Esophagus muscularis mucosa (tissue), 4 donors: Measurements from ENCODE around the gene TEX52. TPM values are rescaled to one million over a fixed set of nuclear protein-coding genes. Genes with fewer than 3 reads are reported as not detected.

Source experiments
- DNase-seq: peaks from one replicate; pipeline ENCODE4 v3.0.0-alpha.2; 2017; ENCODE audit errors: extremely low spot score
- H3K27ac ChIP-seq, 4 donors: fragments of 200-600 bp; sonication (generic); replicated peaks in 1 of 4; 1 replicate in 3 of 4; 2 replicates in 1 of 4; pipeline ENCODE4 v1.5.1; 2016 to 2019; ENCODE audit warnings: mild to moderate bottlenecking in 1 of 4
- H3K27me3 ChIP-seq, 4 donors: fragments of 200-600 bp; sonication (generic); one replicate each; pipeline versions ENCODE4 v1.5.1 to v1.6.0; 2016 to 2019
- H3K36me3 ChIP-seq, 4 donors: fragments of 200-600 bp; sonication (generic); one replicate each; pipeline ENCODE4 v1.5.1; 2016 to 2019
- H3K4me1 ChIP-seq, 4 donors: fragments of 200-600 bp; sonication (generic); one replicate each; pipeline ENCODE4 v1.5.1; 2016 to 2019
- H3K4me3 ChIP-seq, 4 donors: fragments of 200-600 bp; sonication (generic); 1 replicate in 2 of 4; 2 replicates in 2 of 4; pipeline ENCODE4 v1.5.1; 2016 to 2019; ENCODE audit warnings: mild to moderate bottlenecking in 4 of 4, moderate library complexity in 1 of 4
- H3K9me3 ChIP-seq, 4 donors: fragments of 200-600 bp; sonication (generic); 1 replicate in 3 of 4; 2 replicates in 1 of 4; pipeline ENCODE4 v1.5.1; 2016 to 2019
- EP300 ChIP-seq: sonication (generic); formaldehyde crosslinking; IDR thresholded peaks from one replicate; pipeline ENCODE4 v1.6.1; 2017; ENCODE audit warnings: antibody characterized with exemption
- POLR2A ChIP-seq: fragments of 450-650 bp; IDR thresholded peaks from one replicate; pipeline ENCODE4 v1.6.1; 2017; ENCODE audit warnings: antibody characterized with exemption, moderate library complexity, mild to moderate bottlenecking, low read depth
- POLR2AphosphoS5 ChIP-seq, 2 donors: sonication (generic); formaldehyde crosslinking; IDR thresholded peaks; one replicate each; pipeline ENCODE4 v1.6.1; 2017; ENCODE audit warnings: antibody characterized with exemption in 2 of 2
- WGBS: methylation state at CpG from one replicate; pipeline ENCODE4 v1.1.5; 2018; 5-methylcytosine and 5-hydroxymethylcytosine counted together
- intact Hi-C: fragments of 100-400 bp; cut with DNase I; formaldehyde crosslinking; loops from one replicate; pipeline ENCODE4 v1.15.1; 2023
- total RNA-seq, 4 donors: library from RNA; depleted of rRNA; stranded (reverse); fragments of >200 nt; gene quantifications; one replicate each; pipeline versions ENCODE4 v1.1.0 to v1.2.1, GENCODE V29; 2016
- TF ChIP-seq, protein P1 (sequence below), 3 experiments: fragments of 200-600 bp in 2 of 3; fragments of 450-650 bp in 1 of 3; sonication (generic) in 2 of 3; IDR thresholded peaks; one replicate each; pipeline ENCODE4 v1.5.1; 2017 to 2019; ENCODE audit warnings: antibody characterized with exemption in 3 of 3, mild to moderate bottlenecking in 2 of 3, moderate library complexity in 1 of 3

TEX52 gene
- total RNA-seq, 4 donors from 2014 or later = not detected

DNA sequence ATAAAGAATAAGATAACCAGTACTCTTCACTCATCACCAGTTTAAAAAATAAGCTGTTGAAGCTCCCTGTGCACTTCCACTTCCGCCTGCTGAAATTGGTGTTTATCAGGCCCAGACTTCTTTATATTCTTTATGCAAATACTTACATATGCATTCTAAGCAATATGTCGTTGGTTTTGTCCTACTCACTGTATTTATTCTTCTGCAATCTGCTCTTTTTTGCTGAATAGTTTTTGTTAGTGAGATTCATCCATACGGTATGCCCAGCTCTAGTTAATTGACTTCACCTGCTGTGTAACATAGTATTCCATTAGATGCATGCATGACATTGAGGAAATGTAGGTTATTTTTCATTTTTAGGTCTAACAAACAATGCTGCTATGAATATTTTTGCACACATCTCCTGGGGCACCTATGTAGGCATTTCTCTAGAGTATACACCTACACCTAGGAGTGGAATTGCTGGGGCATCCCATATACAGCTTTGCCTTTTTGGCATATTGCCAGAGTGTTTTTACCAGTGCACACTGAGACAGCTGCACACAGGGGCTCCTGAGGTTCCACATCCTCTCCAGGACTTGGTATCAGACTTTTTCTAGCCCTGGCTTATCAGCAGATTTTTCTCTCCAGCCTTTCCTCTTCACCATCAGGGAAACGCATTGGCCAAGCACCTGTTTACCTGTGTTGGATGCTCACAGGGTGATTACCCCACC, 21.0 kb downstream of the TEX52 start:
- TF ChIP-seq EP300 (no peak), POLR2AphosphoS5 (IDR thresholded peaks at IDR 0.05) (no peak), POLR2A (no peak)
- TF ChIP-seq, protein P1, sequence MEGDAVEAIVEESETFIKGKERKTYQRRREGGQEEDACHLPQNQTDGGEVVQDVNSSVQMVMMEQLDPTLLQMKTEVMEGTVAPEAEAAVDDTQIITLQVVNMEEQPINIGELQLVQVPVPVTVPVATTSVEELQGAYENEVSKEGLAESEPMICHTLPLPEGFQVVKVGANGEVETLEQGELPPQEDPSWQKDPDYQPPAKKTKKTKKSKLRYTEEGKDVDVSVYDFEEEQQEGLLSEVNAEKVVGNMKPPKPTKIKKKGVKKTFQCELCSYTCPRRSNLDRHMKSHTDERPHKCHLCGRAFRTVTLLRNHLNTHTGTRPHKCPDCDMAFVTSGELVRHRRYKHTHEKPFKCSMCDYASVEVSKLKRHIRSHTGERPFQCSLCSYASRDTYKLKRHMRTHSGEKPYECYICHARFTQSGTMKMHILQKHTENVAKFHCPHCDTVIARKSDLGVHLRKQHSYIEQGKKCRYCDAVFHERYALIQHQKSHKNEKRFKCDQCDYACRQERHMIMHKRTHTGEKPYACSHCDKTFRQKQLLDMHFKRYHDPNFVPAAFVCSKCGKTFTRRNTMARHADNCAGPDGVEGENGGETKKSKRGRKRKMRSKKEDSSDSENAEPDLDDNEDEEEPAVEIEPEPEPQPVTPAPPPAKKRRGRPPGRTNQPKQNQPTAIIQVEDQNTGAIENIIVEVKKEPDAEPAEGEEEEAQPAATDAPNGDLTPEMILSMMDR (IDR thresholded peaks at IDR 0.05) = no peak
- H3K27ac ChIP-seq = no peak overlapping the region
- H3K4me3 ChIP-seq = no peak overlapping the region
- peaks cover 0 to 24% (median 0%) of the 10 kb centered on the region in 4 donors for H3K27me3 ChIP-seq
- peaks cover 0 to 18% (median 8%) of the 10 kb centered on the region in 4 donors for H3K36me3 ChIP-seq
- H3K9me3 ChIP-seq = no peaks in the 10 kb centered on the region
- DNase-seq = no peak
- WGBS = 76% methylated on average over 4 of the region's 4 CpGs
- H3K4me1 ChIP-seq = peaks cover 5 to 24% (median 17%) of the 10 kb centered on the region in 4 donors
- intact Hi-C loops = no loop called here

DNA sequence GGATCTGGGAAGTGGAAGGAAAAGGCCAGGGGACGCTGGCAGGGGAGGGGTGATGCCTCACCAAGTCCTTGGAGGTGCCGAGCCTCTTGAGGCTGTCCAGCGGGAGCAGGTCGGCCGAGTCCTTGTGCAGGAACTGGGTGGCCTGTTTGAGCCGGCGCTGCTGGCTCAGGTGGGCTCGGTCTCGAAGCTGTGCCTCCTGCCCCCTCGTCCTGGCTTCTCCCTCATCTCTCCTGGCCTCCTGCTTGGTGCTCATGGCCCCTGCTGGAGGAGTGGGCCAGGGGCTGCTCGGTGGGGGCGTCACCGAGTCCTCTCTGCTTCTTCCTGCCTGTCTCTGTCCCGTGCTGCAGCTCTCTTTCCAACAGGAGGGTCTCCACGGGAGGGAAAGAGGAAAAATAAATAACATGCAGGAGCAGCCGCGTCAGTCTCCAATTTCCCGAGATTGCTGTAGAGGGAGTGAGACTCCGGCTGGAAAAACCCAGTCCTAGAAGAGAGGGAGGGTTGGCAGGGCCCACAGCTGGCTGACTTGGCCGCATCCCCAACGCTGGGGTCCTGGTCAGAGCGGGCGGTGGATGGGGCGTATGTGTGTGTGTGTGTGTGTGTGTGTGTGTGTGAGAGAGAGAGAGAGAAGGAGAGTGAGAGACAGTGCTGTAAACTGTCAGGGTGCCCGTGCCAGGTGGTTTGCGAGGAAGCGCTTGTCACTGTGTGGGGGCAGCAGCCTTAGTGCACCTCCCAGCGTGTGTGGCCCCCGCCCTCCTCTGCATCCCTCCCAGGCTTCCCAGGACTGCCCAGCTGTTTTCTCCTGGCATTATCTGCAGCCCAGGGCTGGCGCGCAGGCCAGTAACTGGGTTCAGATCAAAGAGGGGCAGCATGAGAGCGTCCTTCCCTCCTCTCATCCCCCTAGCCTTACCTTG, 22.0 kb downstream of the TEX52 start, which contains the start of gene NRIP2:
Gene NRIP2 (minus strand): TSS at position 455 of the 911 bp plus-strand sequence. CDS start 52 bp downstream, at position 403.
- H3K9me3 ChIP-seq = no peaks in the 10 kb centered on the region
- H3K36me3 ChIP-seq = peaks cover 0 to 27% (median 17%) of the 10 kb centered on the region in 4 donors
- TF ChIP-seq, protein P1 (IDR thresholded peaks at IDR 0.05) = peak in 1 of 3 experiments; percentile 10
- no peak for TF ChIP-seq POLR2A
- TF ChIP-seq EP300 = no peak
- no peak for TF ChIP-seq POLR2AphosphoS5 (IDR thresholded peaks at IDR 0.05)
- intact Hi-C loops = no loop called here
- peak within 1 kb of the TSS in 1 of 4 donors; percentile 13 for H3K27ac ChIP-seq
- DNase-seq = no peak
- peak within 1 kb of the TSS; percentile 20 to 40 (median 36) for H3K4me3 ChIP-seq
- peaks cover 0 to 24% (median 0%) of the 10 kb centered on the region in 4 donors for H3K27me3 ChIP-seq
- peaks cover 5 to 24% (median 17%) of the 10 kb centered on the region in 4 donors for H3K4me1 ChIP-seq
- 17% methylated on average over 24 of the region's 32 CpGs for WGBS

DNA sequence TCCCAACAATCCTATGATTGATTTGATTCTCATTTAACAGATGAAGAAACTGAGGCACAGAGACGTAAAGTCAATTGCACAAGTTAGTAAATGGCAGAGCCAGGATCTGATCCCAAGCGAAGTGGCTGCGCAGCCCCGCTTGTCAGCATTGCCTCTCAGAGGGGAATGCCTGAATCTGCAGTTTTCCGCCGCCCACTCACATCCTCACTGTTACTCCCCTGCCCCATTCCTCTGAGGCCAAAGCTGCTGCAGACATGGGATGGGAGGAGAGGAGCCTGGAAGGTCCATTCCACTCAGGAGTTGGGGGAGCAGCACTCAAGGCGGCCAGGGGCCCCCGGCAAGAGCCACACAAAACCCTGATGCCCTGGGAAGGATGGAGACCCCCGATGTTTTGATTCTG, 23.0 kb downstream of the TEX52 start:
- Histone ChIP-seq H3K27ac (no peak overlapping the region), H3K9me3 (no peaks in the 10 kb centered on the region), H3K36me3 (peaks cover 0 to 32% (median 23%) of the 10 kb centered on the region in 4 donors), H3K27me3 (peaks cover 0 to 24% (median 0%) of the 10 kb centered on the region in 4 donors), H3K4me3 (peak overlapping the region; percentile 20 to 40 (median 36)), H3K4me1 (peaks cover 5 to 24% (median 17%) of the 10 kb centered on the region in 4 donors)
- intact Hi-C loops = no loop called here
- 63% methylated on average over 9 of the region's 9 CpGs for WGBS
- TF ChIP-seq, protein P1 (IDR thresholded peaks at IDR 0.05) = no peak
- TF ChIP-seq EP300 (no peak), POLR2A (no peak), POLR2AphosphoS5 (IDR thresholded peaks at IDR 0.05) (no peak)
- DNase-seq = no peak

DNA sequence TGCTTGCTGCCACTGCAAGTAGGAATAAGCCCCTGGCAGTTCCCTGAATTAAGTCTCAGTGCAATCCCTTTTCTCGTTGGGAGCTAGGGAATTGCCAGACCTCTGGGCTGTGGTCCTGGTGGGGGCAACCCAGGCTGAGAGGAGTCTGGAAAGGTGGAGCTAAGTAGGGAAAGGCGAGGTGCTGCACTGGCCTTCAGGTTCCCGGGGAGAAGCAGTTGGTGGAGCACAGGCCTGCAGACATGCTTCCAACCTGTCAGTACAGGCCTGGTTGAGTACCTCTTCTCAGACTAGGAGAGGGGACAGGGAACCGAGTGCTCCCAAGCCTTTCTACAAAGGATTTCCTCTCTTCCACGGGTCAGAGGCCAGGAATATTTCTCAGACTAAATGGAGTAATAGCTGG, 23.5 kb downstream of the TEX52 start:
- Histone ChIP-seq H3K27me3 (peaks cover 0 to 24% (median 0%) of the 10 kb centered on the region in 4 donors), H3K36me3 (peaks cover 0 to 32% (median 25%) of the 10 kb centered on the region in 4 donors), H3K27ac (peak overlapping the region in 1 of 4 donors; percentile 14), H3K4me3 (peak overlapping the region in 2 of 4 donors; percentile 38 to 40), H3K9me3 (no peaks in the 10 kb centered on the region), H3K4me1 (peaks cover 5 to 24% (median 17%) of the 10 kb centered on the region in 4 donors)
- 54% methylated on average over 4 of the region's 5 CpGs for WGBS
- no peak for DNase-seq
- intact Hi-C loops = no loop called here
- TF ChIP-seq, protein P1 (IDR thresholded peaks at IDR 0.05) = no peak
- TF ChIP-seq POLR2A (no peak), EP300 (no peak), POLR2AphosphoS5 (IDR thresholded peaks at IDR 0.05) (no peak)
